GM15510 (cell line): ENCODE data around the gene SCN1B.

Experiments used
- POLR2A ChIP-seq: IDR thresholded peaks from 3 replicates; pipeline ENCODE4 v1.6.1; 2011; ENCODE audit warnings: borderline replicate concordance; ENCODE audit not compliant: insufficient read length; ENCODE audit errors: extremely low read depth

Gene SCN1B

GRCh38 chr19:35053667-35054293, 23.5 kb downstream of the SCN1B start:
- no peak for TF ChIP-seq POLR2A

GRCh38 chr19:35054626-35055025, 24.4 kb downstream of the SCN1B start:
- no peak for TF ChIP-seq POLR2A

- TF ChIP-seq POLR2A: no peak
These were observed 25.5 kb downstream of the SCN1B start for GRCh38 chr19:35055715-35056179.

DNA sequence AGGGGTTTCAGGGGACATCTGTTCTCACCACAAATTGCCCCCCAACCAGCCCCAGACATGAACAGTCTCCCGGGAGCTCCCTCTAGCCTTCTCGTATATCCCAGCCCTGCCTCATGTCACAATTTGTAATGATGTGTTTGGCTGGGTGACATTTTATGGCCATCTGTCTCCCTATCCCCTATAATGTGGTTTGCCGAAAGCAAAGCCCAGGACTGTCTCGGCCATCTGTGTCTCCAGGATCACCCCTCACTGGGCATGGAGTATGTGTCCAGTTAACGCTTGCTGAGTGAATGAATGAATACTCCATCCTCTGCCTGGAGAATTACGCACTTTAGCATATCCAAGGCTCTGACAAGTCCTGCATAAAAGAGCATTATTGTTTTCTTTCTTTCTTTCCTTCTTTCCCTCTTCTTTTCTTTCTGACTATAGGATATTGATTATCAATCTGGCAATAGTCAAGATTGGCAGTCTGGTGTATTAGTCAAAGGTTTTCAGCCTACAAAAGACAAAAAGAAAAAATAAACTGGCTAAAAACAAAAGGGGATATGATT, 26.3 kb downstream of the SCN1B start:
- TF ChIP-seq POLR2A: no peak

- no peak for TF ChIP-seq POLR2A
These were observed 28.1 kb downstream of the SCN1B start for GRCh38 chr19:35058370-35058769.

- no peak for TF ChIP-seq POLR2A
These were observed 28.9 kb downstream of the SCN1B start for GRCh38 chr19:35059006-35059798.

DNA sequence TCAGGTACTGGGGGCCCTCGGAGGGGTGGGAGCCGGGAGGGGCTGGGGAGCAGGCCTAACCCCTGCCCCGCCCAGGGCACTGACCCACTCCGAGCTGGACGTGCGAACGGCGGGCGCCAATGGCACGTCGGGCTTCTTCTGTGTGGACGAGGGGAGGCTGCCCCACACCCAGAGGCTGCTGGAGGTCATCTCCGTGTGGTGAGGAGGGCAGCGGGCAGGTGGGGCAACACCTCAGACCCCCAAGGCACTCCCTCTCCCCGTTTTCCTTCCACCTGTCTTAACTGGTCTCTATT, 29.5 kb downstream of the SCN1B start:
- TF ChIP-seq POLR2A: no peak

- TF ChIP-seq POLR2A: no peak
These were observed 30.0 kb downstream of the SCN1B start for GRCh38 chr19:35060160-35060855.

DNA sequence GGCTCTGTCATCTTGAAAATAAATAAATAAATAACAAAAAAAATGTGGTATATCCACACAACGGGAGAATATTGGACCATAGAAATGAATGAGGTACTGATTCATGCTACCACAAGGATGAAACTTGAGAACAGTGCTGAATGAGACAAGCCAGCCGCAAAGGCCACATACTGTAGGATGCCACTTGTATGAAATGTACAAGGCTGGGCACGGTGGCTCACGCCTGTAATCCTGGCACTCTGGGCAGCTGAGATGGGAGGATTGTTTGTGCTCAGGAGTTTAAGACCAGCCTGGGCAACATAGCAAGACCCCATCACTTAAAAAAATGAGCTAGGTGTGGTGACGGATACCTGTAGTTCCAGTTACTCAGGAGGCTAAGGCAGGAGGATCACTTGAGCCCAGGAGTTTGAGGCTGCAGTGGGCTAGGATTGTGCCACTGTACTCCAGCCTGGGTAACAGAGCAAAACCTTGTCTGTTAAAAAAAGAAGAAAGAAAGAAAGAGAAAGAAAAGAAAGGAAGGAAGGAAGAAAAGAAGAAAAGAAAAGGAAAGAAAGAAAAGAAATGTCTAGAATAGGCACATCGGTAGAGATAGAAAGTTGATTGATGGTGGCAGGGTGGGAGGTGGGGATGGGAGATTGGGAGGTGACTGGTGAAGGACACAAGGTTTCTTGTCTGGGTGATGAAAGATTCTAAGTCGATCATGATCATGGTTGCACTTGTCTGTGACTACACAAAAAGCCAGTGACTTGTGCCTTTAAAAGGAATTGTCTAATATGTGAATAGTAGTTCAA, 31.5 kb downstream of the SCN1B start:
- no peak for TF ChIP-seq POLR2A

GRCh38 chr19:35062942-35063341, 32.7 kb downstream of the SCN1B start:
- no peak for TF ChIP-seq POLR2A

DNA sequence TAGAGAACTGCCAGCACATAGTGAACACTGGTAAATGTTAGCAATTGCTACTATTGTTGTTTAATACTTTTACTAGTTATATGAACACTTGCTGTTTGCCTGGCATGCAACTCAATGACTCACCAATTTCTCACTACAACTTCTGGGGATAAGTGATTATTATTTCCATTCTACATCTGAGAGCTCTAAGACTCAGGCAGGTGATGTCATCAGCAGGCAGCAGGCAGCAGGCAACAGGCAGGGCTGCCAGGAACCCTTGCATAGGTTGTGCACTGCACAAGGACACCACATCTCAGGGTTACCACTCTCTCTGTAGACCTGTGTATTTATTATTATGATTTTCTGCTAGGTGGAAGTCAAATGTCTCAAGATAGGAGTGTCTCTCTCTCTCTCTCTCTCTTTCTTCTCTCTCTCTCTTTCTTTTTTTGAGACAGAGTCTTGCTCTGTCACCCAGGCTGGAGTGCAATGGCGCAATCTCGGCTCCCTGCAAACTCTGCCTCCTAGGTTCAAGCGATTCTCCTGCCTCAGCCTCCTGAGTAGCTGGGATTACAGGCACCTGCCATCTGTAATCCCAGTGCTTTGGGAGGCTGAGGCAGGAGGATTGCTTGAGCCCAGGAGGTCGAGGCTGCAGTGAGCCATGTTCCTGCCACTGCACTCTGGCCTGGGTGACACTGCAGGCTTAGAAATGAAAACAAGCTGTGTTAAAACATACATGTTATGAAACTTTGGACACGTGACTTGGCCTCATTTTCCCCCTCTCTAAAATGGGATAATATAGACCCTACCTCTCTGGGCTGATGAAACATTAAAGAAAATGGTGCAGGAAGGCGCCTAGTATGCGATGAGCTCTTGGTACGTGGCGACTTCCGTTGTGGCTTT, 33.9 kb downstream of the SCN1B start:
- TF ChIP-seq POLR2A: no peak

DNA sequence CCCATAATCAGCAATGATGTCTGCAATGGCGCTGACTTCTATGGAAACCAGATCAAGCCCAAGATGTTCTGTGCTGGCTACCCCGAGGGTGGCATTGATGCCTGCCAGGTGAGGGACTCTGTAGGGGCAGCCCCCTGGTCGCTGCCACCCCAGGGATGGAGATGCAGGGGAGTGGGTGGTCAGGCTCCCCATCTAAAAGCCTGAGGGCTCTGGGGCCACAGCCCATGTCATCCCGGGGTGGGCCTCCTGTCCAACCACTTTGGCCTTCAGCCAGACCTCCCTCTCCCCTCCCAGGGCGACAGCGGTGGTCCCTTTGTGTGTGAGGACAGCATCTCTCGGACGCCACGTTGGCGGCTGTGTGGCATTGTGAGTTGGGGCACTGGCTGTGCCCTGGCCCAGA, 35.3 kb downstream of the SCN1B start:
- no peak for TF ChIP-seq POLR2A

- no peak for TF ChIP-seq POLR2A
These were observed 35.9 kb downstream of the SCN1B start for GRCh38 chr19:35066121-35066520.
